HG03575 (cell line): ENCODE measurements around the gene ANKRD16.
A peak's percentile ranks its signal among the peaks of the same experiment; 100 is the strongest.

Experiments
- ATAC-seq: cut with Tn5 transposase; IDR thresholded peaks from one replicate; pipeline ENCODE4 v1.9.1; 2021; ENCODE audit not compliant: unreplicated experiment, insufficient number of reproducible peaks, low FRiP score; ENCODE audit errors: extremely low read depth

The ANKRD16 gene

DNA sequence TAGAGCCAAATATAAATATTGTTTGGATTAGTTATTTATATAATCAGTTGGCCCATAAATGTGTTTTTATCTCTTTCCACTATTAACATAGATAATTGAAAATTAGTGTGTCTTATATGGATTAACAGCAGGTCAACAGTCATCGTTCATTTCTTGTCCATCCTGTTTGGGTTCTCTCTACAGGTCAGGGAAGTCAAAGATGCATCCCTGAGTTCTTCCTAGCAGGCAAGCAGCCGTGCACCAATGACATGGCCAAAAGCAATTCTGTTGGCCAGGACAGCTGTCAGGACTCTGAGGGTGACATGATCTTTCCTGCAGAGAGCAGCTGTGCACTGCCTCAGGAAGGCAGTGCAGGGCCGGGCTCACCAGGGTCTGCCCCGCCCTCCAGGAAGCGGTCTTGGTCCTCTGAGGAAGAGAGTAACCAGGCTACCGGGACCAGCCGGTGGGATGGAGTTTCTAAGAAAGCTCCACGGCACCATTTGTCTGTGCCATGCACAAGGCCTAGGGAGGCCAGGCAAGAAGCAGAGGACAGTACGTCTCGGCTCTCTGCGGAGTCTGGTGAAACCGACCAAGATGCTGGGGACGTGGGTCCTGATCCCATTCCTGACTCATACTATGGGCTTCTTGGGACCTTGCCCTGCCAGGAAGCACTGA, 16.3 kb upstream of the ANKRD16 start:
- no peak for ATAC-seq

DNA sequence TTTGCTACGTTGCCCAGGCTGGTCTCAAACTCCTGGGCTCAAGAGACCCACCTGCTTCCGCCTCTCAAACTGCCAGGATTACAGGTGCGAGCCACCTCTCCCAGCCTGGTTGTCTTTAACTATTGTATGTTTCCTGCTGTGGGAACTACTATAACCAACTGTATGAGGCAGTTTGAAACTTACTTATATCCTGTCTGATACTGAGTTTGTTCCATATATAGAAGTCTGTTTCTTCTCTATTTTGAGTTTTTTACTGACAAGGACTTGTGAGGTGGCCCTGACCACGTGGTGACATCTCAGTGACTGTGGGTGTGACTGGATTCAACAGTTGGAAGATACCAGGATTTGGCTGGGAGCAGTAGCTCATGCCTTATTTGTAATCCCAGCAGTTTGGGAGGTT, 14.5 kb upstream of the ANKRD16 start:
- peak; percentile 80 for ATAC-seq

DNA sequence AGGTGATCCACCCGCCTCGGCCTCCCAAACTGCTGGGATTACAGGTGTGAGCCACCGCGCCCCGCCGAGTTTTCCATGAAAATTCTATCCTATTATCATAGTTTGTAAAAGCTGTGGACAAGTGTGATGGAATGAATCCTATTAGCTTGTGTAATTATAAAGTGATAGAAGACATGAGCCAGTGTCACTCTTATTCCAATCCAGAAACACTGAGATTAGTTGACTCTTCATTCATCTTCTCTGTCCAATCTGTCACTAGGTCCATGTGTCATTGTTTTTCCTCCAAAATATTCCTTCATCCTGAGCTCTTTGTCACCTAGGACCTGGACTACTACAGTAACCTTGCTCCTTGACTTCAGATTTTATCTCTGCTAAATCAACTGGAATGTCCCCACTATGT, 13.9 kb upstream of the ANKRD16 start:
- no peak for ATAC-seq

DNA sequence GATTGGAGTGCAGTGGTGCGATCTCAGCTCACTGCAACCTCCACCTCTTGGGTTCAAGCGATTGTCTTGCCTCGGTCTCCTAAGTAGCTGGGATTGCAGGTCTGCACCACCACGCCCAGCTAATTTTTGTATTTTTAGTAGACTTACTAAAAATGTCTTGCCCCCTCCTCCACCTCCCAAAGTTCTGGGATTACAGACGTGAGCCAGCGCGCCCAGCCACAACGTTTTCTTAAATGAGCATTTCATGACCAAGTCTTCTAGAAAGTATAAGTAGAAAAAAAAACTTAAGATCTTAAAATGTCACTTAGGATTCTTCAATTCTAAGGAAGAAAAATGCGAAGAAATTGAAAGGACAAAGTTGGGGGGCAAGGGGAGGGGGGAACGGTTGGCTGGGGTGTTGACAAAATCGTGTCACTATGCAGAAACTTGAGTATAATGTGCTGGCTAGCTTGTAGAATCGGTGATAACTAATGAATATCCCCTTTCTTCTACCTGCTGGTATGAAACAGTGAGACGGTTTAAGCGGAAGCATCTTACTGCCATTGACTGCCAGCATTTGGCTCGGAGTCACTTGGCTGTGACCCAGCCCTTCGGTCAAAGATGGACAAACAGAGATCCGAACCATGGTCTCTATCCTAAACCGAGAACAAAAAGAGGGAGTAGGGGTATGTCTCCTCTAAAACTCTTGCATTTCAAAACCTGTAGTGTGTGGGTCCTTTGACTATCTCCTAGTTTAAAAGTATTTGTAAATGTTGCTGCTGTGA, 13.0 kb upstream of the ANKRD16 start:
- no peak for ATAC-seq

DNA sequence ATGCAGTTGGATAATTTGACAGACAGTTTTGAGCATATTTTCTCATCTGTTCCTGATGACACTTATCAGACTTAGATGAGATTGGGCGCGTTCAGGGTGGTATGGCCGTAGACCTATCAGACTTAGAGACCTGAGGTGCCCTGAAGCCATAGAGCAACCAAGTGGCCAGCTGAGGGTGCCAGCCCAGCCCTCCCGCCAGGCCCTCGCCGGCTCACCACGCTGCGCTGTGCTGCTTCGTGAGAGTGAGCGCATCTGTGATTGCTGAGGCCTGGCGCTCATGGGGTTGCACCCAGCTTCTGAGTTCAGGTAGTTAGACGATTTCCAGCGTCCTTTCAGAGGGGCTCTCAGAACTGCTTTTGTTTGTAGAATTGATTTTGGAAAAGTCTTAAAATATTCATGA, 10.6 kb upstream of the ANKRD16 start:
- no peak for ATAC-seq

DNA sequence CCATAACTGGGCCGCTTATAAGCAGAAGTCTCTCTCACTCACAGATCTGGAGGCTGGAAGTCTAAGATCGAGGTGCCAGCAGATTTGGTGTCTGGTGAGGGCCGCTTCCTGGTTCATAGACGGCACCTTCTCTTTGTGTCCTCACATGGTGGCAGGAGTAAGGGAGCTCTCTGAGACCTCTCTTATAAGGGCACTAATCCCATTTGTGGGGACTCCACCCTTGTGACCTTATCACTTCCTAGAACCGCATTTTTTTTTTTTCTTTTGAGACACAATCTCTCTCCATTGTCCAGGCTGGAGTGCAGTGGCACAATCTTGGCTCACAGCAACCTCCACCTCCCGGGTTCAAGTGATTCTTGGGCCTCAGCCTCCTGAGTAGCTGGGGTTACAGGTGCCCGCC, 8.5 kb upstream of the ANKRD16 start:
- ATAC-seq = no peak

- no peak for ATAC-seq
Measured at GRCh38 chr10:5897504-5897903, 7.8 kb upstream of the ANKRD16 start.

GRCh38 chr10:5897053-5897340, 7.3 kb upstream of the ANKRD16 start:
- no peak for ATAC-seq

GRCh38 chr10:5896208-5897052, 6.7 kb upstream of the ANKRD16 start:
- ATAC-seq = no peak

GRCh38 chr10:5895804-5896203, 6.1 kb upstream of the ANKRD16 start:
- no peak for ATAC-seq

GRCh38 chr10:5895365-5895764, 5.7 kb upstream of the ANKRD16 start:
- ATAC-seq = no peak

GRCh38 chr10:5894873-5895272, 5.2 kb upstream of the ANKRD16 start:
- ATAC-seq = no peak

DNA sequence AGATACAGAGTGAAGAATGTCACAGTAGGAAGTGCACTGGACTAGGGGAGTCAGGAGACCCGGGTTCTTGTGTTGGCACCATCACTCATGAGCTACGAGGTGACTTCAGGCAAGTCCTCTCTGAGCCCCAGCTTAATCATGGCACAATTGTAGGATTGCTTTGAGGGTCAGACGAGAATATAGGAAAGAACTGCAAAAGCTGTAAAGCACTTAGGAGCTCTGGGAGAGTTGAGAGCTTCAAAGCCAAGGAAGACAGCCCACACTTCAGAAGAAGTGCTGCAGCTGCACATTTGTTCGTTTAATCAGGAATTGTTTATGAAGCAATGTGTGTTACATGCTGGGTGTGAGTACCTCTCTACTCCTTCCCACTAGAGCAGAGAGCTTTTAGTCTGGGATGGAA, 4.7 kb upstream of the ANKRD16 start:
- ATAC-seq = no peak

DNA sequence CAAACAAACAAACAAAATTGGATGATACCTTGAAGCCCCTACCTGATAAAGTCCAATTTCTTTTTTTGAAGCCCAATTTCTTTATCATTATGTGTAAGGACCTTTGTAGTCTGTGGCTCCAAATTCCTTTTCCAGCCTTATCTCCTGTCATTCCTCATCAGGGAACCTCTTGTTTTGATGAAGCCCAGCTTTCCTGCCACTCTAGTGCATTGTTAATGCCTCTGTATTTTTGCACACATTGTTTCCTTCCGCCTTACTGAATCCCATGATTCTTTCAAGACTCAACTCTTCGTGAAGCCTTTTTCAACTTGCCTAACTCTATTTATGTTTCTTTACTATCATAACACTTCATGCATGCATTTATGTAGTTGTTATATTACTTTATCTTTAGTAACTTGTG, 3.6 kb upstream of the ANKRD16 start:
- no peak for ATAC-seq

DNA sequence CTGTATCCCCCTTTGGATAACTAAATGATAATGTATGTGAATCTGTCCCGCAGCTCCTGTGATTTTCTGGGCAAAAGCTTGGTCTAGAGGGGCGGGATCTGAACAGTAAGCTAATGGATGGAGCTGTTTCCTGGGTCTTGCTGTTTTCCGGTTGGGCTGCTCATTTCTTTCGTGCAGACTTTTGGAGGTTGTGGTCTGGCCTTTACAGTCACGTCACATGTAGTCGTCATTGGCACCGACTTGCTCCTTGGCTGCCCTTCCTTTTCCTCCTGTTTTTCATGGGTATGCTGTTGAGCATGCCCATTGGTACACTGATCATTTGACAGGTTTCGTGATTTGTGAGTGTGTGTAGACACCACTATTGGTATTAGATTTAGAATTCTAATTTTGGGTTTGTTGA, 2.3 kb upstream of the ANKRD16 start:
- ATAC-seq = no peak

- no peak for ATAC-seq
Measured at GRCh38 chr10:5891009-5891408, 1.3 kb upstream of the ANKRD16 start.

- ATAC-seq = no peak
Measured at GRCh38 chr10:5890452-5890915, 791 bp upstream of the ANKRD16 start.

GRCh38 chr10:5888843-5889623, 660 bp downstream of the ANKRD16 start:
- ATAC-seq = no peak

DNA sequence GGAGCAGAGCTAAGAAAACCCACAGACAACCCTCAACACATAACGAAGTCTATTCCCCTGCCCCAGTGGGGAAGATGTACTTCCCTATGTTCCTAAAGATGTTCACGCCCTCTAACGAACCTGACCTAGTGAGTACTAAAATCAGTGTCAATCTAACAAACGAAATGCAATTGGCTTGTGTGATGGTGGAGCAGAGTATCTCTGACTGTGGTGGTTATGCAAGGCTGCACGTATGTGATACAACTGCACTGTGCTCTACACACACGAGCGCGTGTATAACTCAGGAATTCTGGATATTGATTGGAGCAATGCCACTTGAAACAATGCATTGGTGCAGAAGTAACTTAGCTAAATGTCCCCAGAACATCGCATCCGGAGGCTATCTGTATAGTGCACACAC, 1.3 kb downstream of the ANKRD16 start:
- ATAC-seq = no peak
